ENCODE measurements around the gene C20orf96. TPM values are rescaled to one million over a fixed set of nuclear protein-coding genes. Genes with fewer than 3 reads are reported as not detected.

The C20orf96 gene
- total RNA-seq, 1 donor from 2014 or later = 8.8 TPM

GRCh38 chr20:266596-267562 lies 23.7 kb downstream of the C20orf96 start:
- no peaks in the 10 kb centered on the region for H3K36me3 ChIP-seq
- peaks cover 4% of the 10 kb centered on the region for H3K4me1 ChIP-seq
- H3K4me3 ChIP-seq = peak overlapping the region; percentile 48
- peak; percentile 99 for ATAC-seq
- peak; percentile 98 for TF ChIP-seq CTCF (IDR thresholded peaks at IDR 0.05)
- intact Hi-C loops (cut with DNase I) = no loop called here
- H3K9me3 ChIP-seq = no peaks in the 10 kb centered on the region
- H3K27ac ChIP-seq = no peak overlapping the region
- no peaks in the 10 kb centered on the region for H3K27me3 ChIP-seq
- peak; percentile 95 for DNase-seq

- Histone ChIP-seq H3K27me3 (no peaks in the 10 kb centered on the region), H3K4me3 (no peak overlapping the region), H3K9me3 (no peaks in the 10 kb centered on the region), H3K36me3 (no peaks in the 10 kb centered on the region), H3K4me1 (peaks cover 4% of the 10 kb centered on the region), H3K27ac (no peak overlapping the region)
- TF ChIP-seq CTCF (IDR thresholded peaks at IDR 0.05) = no peak
- intact Hi-C loops (cut with DNase I) = no loop called here
- ATAC-seq = no peak
- DNase-seq = no peak
These were observed 26.8 kb downstream of the C20orf96 start for GRCh38 chr20:263701-264100.

- no peak for DNase-seq
- Histone ChIP-seq H3K36me3 (no peaks in the 10 kb centered on the region), H3K4me3 (no peak overlapping the region), H3K27me3 (peaks cover under 1% of the 10 kb centered on the region), H3K4me1 (no peaks in the 10 kb centered on the region), H3K27ac (no peak overlapping the region), H3K9me3 (no peaks in the 10 kb centered on the region)
- peak; percentile 43 for ATAC-seq
- intact Hi-C loops (cut with DNase I) = no loop called here
- no peak for TF ChIP-seq CTCF (IDR thresholded peaks at IDR 0.05)
These were observed 30.6 kb downstream of the C20orf96 start for GRCh38 chr20:259981-260380.

GRCh38 chr20:258963-259362 lies 31.6 kb downstream of the C20orf96 start:
- ATAC-seq = peak; percentile 57
- DNase-seq = no peak
- H3K27ac ChIP-seq = no peak overlapping the region

GRCh38 chr20:258269-258858 lies 32.2 kb downstream of the C20orf96 start:
- no peaks in the 10 kb centered on the region for H3K9me3 ChIP-seq
- H3K27me3 ChIP-seq = peaks cover 6% of the 10 kb centered on the region
- no peaks in the 10 kb centered on the region for H3K4me1 ChIP-seq
- no peak overlapping the region for H3K27ac ChIP-seq
- no peak overlapping the region for H3K4me3 ChIP-seq
- intact Hi-C loops (cut with DNase I) = no loop called here
- ATAC-seq = no peak
- TF ChIP-seq CTCF (IDR thresholded peaks at IDR 0.05) = no peak
- DNase-seq = no peak
- no peaks in the 10 kb centered on the region for H3K36me3 ChIP-seq

More at GRCh38 chr20:258963-259362, 31.6 kb downstream of the C20orf96 start:
- H3K4me1 ChIP-seq = no peaks in the 10 kb centered on the region
- H3K36me3 ChIP-seq = no peaks in the 10 kb centered on the region
- H3K27me3 ChIP-seq = peaks cover 6% of the 10 kb centered on the region
- H3K9me3 ChIP-seq = no peaks in the 10 kb centered on the region
- intact Hi-C loops (cut with DNase I) = no loop called here
- TF ChIP-seq CTCF (IDR thresholded peaks at IDR 0.05) = peak; percentile 14
- H3K4me3 ChIP-seq = no peak overlapping the region

Measured in upper lobe of right lung (tissue), 1 donor.